Measurements from ENCODE around the gene CLCN1.

DNA sequence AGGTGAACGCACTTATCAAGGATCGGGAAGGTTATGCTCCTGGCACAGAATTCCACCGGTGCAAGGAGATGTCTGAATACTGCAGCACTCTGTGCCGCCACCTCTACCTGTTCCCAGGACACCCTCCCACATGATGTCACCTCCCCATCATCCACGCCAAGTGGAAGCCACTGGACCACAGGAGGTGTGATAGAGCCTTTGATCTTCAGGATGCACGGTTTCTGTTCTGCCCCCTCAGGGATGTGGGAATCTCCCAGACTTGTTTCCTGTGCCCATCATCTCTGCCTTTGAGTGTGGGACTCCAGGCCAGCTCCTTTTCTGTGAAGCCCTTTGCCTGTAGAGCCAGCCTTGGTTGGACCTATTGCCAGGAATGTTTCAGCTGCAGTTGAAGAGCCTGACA lies 11.0 kb upstream of the CLCN1 start:
- TF ChIP-seq, protein P1, sequence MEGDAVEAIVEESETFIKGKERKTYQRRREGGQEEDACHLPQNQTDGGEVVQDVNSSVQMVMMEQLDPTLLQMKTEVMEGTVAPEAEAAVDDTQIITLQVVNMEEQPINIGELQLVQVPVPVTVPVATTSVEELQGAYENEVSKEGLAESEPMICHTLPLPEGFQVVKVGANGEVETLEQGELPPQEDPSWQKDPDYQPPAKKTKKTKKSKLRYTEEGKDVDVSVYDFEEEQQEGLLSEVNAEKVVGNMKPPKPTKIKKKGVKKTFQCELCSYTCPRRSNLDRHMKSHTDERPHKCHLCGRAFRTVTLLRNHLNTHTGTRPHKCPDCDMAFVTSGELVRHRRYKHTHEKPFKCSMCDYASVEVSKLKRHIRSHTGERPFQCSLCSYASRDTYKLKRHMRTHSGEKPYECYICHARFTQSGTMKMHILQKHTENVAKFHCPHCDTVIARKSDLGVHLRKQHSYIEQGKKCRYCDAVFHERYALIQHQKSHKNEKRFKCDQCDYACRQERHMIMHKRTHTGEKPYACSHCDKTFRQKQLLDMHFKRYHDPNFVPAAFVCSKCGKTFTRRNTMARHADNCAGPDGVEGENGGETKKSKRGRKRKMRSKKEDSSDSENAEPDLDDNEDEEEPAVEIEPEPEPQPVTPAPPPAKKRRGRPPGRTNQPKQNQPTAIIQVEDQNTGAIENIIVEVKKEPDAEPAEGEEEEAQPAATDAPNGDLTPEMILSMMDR (conservative IDR thresholded peaks at IDR 0.05 in 1 of 2, IDR thresholded peaks at IDR 0.05 in 1 of 2; ENCODE audit: low read depth in 1 of 2, low read length in 2 of 2), result no peak
- no peak for TF ChIP-seq EZH2 (IDR thresholded peaks at IDR 0.05; ENCODE audit: low read length, missing control alignments)

All from fibroblast of lung (primary cell).